ENCODE results near the gene RPAP3.

Gene RPAP3

DNA sequence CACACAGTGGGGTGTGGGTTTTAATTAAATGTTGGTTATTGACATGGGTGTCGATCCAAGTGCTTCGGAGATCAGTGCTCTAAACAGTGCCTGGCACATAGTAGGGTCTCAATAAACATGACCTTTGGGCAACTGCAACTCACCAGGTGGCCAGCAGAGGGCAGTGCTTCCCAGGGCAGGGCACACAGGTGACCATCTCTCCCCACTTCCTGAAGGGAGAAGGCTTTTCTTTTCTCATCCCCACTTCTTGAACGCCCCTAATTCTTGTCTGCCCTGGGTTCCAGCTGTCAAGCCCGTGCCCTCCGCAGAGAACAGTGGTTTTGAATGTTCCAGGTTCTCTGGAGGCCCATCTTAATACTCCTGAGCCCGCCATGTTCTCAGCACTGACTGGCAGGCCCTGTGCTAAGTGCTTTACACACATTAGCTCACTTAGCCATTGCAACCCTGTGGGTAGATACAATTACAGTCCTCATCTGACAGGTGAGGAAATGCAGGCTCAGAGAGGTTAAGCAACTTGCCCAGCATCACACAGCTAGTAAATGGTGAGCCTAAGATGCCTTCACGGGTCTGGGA lies 36.5 kb upstream of the RPAP3 start:
- Histone ChIP-seq H2AFZ (ENCODE audit: low read length, unreplicated experiment) (no peak overlapping the region), H3K4me1 (ENCODE audit: control insufficient read depth, insufficient read depth, low read length, unreplicated experiment) (peaks cover 15% of the 10 kb centered on the region)

DNA sequence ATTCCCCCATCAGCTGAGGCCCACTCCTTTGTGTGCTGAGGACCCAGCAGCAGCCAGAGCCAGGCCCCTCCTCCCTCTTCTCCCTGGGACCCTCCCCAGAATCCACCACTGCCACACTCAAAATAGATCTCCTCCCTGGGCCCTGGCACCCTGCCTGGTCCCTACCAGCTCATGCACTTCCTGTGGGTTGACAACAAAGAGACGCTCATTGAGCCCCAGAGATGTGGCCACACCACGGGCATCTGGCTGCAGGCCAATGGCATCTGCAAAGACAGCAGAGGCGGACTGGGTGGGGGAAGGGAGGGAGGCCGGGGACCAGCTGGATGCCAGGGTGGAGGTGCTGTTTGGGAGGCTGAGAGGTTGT lies 35.5 kb upstream of the RPAP3 start:
- Histone ChIP-seq H3K4me3 (ENCODE audit: low read depth, low read length) (no peak overlapping the region), H3K27me3 (ENCODE audit: insufficient read depth, low read length) (no peaks in the 10 kb centered on the region), H3K79me2 (ENCODE audit: control insufficient read depth, insufficient read depth, low read length, unreplicated experiment) (no peaks in the 10 kb centered on the region), H3K27ac (ENCODE audit: low read depth, low read length) (no peak overlapping the region), H2AFZ (ENCODE audit: low read length, unreplicated experiment) (no peak overlapping the region), H3K36me3 (ENCODE audit: insufficient read depth, low read length) (no peaks in the 10 kb centered on the region), H3K4me1 (ENCODE audit: control insufficient read depth, insufficient read depth, low read length, unreplicated experiment) (peaks cover 25% of the 10 kb centered on the region)

More for the DNA sequence above, 36.5 kb upstream of the RPAP3 start:
- Histone ChIP-seq H3K79me2 (ENCODE audit: control insufficient read depth, insufficient read depth, low read length, unreplicated experiment) (no peaks in the 10 kb centered on the region), H3K4me3 (ENCODE audit: low read depth, low read length) (no peak overlapping the region), H3K36me3 (ENCODE audit: insufficient read depth, low read length) (no peaks in the 10 kb centered on the region), H3K27ac (ENCODE audit: low read depth, low read length) (no peak overlapping the region), H3K27me3 (ENCODE audit: insufficient read depth, low read length) (no peaks in the 10 kb centered on the region)

DNA sequence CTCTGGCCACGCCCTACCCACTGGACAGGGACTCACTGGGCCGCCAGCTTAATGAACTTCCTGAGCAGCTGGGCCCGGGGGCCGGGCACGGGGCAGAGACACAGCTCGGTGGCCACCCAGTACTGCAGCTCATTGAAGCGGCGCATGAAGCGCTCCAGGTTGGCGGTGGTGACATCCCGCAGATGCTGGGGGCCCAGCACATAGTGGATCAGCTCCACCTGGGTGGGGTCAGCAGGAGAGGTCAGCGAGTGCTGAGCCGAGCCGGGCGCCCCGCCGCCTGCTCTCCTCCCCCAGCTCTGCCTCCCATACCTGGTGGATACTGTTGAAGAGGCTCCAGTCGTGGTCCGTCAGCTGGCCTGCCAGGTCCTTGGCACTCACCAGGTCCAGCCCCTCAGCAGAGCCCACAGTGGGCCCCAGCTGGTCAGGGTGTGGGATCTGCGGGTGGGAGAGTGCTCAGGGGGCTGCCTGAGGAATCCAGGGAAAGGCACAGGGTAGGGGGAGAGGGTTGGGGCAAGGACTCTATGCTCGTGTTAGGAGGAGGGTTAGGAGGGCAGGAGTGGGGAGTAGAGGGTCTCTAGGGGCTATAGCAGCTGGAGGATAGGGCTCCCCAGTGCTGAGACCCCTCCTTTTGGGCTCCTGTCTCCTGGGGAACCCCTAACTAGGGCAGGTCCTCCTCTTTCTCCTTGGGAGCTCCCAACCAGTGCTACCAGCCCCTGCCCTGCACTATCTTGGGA lies 34.9 kb upstream of the RPAP3 start:
- Histone ChIP-seq H3K27ac (ENCODE audit: low read depth, low read length) (no peak overlapping the region), H3K79me2 (ENCODE audit: control insufficient read depth, insufficient read depth, low read length, unreplicated experiment) (no peaks in the 10 kb centered on the region), H3K36me3 (ENCODE audit: insufficient read depth, low read length) (no peaks in the 10 kb centered on the region), H3K27me3 (ENCODE audit: insufficient read depth, low read length) (no peaks in the 10 kb centered on the region), H2AFZ (ENCODE audit: low read length, unreplicated experiment) (no peak overlapping the region), H3K4me3 (ENCODE audit: low read depth, low read length) (no peak overlapping the region), H3K4me1 (ENCODE audit: control insufficient read depth, insufficient read depth, low read length, unreplicated experiment) (peaks cover 31% of the 10 kb centered on the region)

DNA sequence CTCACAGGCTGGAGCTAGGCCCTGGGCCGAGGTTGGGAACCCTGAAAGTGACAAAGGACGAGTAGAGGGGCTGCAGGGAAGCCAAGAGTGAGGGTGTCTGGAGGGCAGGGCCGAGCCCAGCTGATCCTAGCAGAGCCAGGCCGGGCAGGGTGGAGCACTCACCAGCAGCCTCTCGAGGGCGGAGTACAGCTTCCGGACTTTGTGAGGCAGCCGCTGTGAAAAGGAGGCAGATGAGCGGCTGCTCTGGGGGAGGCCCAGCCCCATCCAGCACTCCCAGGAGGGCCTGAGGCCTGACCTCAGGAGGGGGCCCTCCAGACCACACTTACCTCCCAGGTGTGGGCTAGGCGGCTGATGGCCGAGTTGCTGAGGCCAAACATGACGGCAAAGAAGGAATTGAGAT lies 34.1 kb upstream of the RPAP3 start:
- no peak overlapping the region for H3K27ac ChIP-seq (ENCODE audit: low read depth, low read length)
- peaks cover 31% of the 10 kb centered on the region for H3K4me1 ChIP-seq (ENCODE audit: control insufficient read depth, insufficient read depth, low read length, unreplicated experiment)
- no peaks in the 10 kb centered on the region for H3K79me2 ChIP-seq (ENCODE audit: control insufficient read depth, insufficient read depth, low read length, unreplicated experiment)
- no peaks in the 10 kb centered on the region for H3K36me3 ChIP-seq (ENCODE audit: insufficient read depth, low read length)
- no peak overlapping the region for H3K4me3 ChIP-seq (ENCODE audit: low read depth, low read length)
- H3K27me3 ChIP-seq (ENCODE audit: insufficient read depth, low read length) = no peaks in the 10 kb centered on the region
- no peak overlapping the region for H2AFZ ChIP-seq (ENCODE audit: low read length, unreplicated experiment)

DNA sequence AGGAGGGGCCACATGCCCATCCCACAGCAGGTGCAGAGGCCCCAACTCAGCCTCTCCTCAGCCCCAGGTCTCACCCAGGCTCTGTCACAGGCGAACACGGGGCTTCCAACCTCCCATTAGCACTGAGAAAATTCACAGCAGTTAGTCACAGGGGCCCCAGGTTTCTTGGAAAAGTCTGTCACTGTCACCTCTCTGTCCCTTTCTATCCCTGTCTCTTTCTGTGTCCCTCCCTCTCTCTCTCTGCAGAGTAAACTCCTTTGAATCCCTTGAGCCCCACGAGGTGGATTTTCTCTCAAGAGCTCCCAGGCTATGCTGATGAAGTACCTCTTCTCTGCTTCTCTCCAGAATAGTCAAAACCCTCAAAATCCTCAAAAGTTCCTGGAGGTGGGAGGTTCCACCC lies 33.5 kb upstream of the RPAP3 start:
- no peak overlapping the region for H3K4me3 ChIP-seq (ENCODE audit: low read depth, low read length)
- H3K27ac ChIP-seq (ENCODE audit: low read depth, low read length) = no peak overlapping the region
- H3K27me3 ChIP-seq (ENCODE audit: insufficient read depth, low read length) = no peaks in the 10 kb centered on the region
- H3K36me3 ChIP-seq (ENCODE audit: insufficient read depth, low read length) = no peaks in the 10 kb centered on the region
- no peaks in the 10 kb centered on the region for H3K79me2 ChIP-seq (ENCODE audit: control insufficient read depth, insufficient read depth, low read length, unreplicated experiment)
- peaks cover 31% of the 10 kb centered on the region for H3K4me1 ChIP-seq (ENCODE audit: control insufficient read depth, insufficient read depth, low read length, unreplicated experiment)
- no peak overlapping the region for H2AFZ ChIP-seq (ENCODE audit: low read length, unreplicated experiment)

DNA sequence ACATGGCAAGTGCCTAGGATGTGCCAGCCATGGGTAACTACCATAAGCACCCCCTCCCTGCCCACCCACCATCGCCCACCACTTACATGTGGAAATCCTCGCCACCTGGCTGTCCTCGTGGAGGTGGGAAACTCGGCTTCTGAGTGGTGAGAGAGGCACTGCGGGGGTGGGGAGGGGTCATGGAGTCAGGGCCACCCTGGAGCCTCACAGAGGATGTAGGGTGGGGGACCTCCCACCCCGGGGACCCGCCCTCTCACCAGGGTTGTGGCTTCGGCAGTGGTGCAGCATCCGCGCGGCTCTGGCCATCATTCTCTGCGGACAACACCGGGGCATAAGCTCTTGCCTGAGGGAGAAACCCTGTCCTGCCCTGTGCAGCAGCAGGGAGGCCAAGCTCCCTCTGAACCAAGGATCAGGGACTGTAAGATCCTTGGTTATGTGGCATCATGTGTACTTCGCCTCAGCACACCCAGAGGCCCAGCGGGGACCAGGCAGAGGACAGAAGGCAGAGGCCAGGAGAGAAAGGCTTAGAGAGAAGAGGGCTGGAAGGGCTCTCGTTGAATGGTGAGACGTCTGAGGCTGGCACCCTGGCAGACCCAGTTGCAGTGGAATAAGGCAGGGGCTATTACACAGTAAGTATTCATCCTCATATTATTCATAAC lies 32.2 kb upstream of the RPAP3 start:
- Histone ChIP-seq H3K36me3 (ENCODE audit: insufficient read depth, low read length) (no peaks in the 10 kb centered on the region), H2AFZ (ENCODE audit: low read length, unreplicated experiment) (no peak overlapping the region), H3K4me1 (ENCODE audit: control insufficient read depth, insufficient read depth, low read length, unreplicated experiment) (peaks cover 31% of the 10 kb centered on the region), H3K27ac (ENCODE audit: low read depth, low read length) (no peak overlapping the region), H3K79me2 (ENCODE audit: control insufficient read depth, insufficient read depth, low read length, unreplicated experiment) (no peaks in the 10 kb centered on the region), H3K4me3 (ENCODE audit: low read depth, low read length) (no peak overlapping the region), H3K27me3 (ENCODE audit: insufficient read depth, low read length) (no peaks in the 10 kb centered on the region)

DNA sequence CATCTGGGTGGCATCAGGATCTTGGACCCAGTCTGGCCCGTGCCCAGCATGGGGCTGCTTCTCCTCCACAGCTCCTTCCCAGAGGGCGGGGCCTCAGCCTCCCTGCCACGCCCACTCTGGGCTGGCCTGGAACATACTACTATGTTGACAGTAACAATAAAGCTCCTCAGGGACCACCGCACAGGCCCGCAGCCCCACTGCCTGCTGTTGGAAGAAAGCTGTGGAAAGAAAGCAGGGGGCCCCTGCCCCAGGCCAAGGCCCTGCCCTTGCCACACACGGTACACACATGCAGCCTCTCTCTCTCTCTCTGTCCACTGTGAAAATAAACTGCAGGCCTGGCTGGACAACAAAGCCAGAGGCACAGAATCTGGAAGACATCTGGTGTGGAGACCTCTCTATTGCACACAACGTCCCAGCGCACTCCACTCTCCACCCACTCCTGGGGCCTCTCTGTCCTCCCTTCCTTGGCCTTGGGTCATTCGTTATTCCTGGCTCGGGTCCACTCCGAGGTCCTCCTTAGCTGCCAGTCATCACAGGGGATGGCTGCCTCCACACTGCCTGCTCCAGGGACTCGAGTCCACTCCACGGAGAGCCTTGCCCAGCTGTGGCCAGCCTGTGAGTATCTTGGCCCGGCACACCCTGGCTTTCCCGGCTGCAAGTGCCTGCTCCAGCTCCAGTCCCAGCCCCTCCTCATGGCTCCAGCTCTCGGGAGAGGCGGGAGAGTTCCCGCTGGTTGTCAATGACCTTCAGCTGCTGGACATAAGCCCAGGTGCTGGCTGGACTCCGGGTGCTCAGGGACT lies 31.2 kb upstream of the RPAP3 start:
- Histone ChIP-seq H3K79me2 (ENCODE audit: control insufficient read depth, insufficient read depth, low read length, unreplicated experiment) (no peaks in the 10 kb centered on the region), H2AFZ (ENCODE audit: low read length, unreplicated experiment) (no peak overlapping the region)

DNA sequence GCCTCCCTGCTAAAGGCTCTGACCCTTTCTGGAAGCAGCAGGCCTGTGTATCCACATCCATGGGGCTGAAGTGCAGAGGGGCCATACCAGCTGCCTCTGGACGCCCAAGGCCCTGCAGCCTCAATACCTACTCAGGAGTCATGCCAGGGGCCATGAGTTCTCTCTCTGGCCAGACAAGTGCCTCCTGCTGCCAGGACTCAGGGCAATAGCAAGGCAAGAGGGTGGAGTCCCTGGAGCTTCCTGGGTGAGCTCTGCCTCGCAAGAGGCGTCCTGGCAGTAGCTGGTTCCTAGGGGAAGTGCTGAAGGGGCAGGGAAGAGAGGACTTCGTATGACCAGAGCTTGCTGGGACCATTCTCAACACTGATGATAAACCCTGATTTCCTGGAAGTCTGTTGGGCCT lies 30.4 kb upstream of the RPAP3 start:
- no peak overlapping the region for H2AFZ ChIP-seq (ENCODE audit: low read length, unreplicated experiment)
- H3K27ac ChIP-seq (ENCODE audit: low read depth, low read length) = no peak overlapping the region
- no peaks in the 10 kb centered on the region for H3K27me3 ChIP-seq (ENCODE audit: insufficient read depth, low read length)
- H3K36me3 ChIP-seq (ENCODE audit: insufficient read depth, low read length) = no peaks in the 10 kb centered on the region
- H3K4me1 ChIP-seq (ENCODE audit: control insufficient read depth, insufficient read depth, low read length, unreplicated experiment) = peaks cover 25% of the 10 kb centered on the region
- H3K4me3 ChIP-seq (ENCODE audit: low read depth, low read length) = no peak overlapping the region
- no peaks in the 10 kb centered on the region for H3K79me2 ChIP-seq (ENCODE audit: control insufficient read depth, insufficient read depth, low read length, unreplicated experiment)

More for the DNA sequence above, 31.2 kb upstream of the RPAP3 start:
- Histone ChIP-seq H3K27me3 (ENCODE audit: insufficient read depth, low read length) (no peaks in the 10 kb centered on the region), H3K27ac (ENCODE audit: low read depth, low read length) (0 out of 2 replicates have a peak overlapping the region, but pooled peaks have one; percentile 28), H3K4me3 (ENCODE audit: low read depth, low read length) (peak overlapping the region; percentile 58), H3K36me3 (ENCODE audit: insufficient read depth, low read length) (no peaks in the 10 kb centered on the region), H3K4me1 (ENCODE audit: control insufficient read depth, insufficient read depth, low read length, unreplicated experiment) (peaks cover 31% of the 10 kb centered on the region)

DNA sequence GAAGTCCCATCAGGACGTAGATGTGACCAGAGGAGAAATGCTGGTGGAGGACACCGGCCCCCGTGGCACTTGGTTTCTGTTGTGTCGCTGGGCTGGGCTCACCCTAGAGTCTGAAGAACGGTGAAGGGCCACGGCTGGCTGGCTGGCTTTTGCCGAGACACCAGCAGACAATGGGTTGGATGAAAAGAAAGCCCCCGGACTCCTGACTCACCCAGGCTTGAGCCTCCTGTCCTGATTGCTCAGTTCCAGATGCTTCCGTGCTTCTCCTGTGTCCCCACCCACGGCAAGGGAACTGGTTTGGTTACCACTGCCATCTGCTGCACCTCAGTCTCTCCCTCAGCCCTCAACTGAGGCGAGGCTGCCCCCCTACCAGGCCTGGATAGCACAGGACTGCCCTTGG lies 29.8 kb upstream of the RPAP3 start:
- no peaks in the 10 kb centered on the region for H3K36me3 ChIP-seq (ENCODE audit: insufficient read depth, low read length)
- peaks cover 20% of the 10 kb centered on the region for H3K4me1 ChIP-seq (ENCODE audit: control insufficient read depth, insufficient read depth, low read length, unreplicated experiment)
- no peaks in the 10 kb centered on the region for H3K27me3 ChIP-seq (ENCODE audit: insufficient read depth, low read length)
- no peak overlapping the region for H2AFZ ChIP-seq (ENCODE audit: low read length, unreplicated experiment)
- no peak overlapping the region for H3K27ac ChIP-seq (ENCODE audit: low read depth, low read length)
- no peaks in the 10 kb centered on the region for H3K79me2 ChIP-seq (ENCODE audit: control insufficient read depth, insufficient read depth, low read length, unreplicated experiment)
- H3K4me3 ChIP-seq (ENCODE audit: low read depth, low read length) = no peak overlapping the region

DNA sequence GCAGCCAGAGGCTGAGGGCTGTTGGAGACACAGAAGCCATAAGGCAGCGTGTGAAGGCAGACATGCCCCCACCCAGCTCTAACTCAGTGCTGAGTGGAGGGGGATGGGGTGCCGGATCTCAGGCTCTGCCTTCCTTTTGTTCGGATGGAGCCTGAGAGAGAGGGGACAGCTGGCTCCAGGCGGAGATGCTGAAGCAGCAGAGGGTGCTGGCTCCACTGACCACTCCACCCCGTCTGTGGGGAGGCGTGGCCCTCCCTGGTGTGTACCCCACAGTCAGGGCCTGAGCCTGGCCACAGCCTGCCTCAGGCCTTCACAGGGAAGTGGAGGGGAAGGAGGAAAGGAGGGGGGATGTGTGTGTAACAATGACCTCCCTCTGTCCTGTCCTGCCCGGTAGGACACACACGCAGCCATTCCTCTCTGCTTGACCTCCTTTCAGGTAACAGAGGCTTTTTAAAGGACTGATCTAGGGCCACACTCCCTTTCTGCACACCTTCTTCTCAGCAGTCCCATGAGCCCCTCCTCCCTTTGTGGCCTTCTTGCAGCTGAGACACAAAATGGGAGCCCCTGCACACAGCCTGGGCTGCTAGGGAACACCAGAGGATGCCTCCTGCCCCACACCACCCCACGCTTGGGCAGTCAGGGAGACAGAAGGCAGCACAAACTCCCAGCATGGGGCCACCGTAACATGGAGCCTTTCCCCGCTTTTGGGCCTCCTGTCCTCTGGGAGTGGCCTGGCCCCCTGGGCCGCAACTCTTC lies 29.1 kb upstream of the RPAP3 start:
- no peak overlapping the region for H3K27ac ChIP-seq (ENCODE audit: low read depth, low read length)

More for the DNA sequence above, 29.1 kb upstream of the RPAP3 start:
- Histone ChIP-seq H3K79me2 (ENCODE audit: control insufficient read depth, insufficient read depth, low read length, unreplicated experiment) (no peaks in the 10 kb centered on the region), H2AFZ (ENCODE audit: low read length, unreplicated experiment) (no peak overlapping the region), H3K4me3 (ENCODE audit: low read depth, low read length) (no peak overlapping the region), H3K27me3 (ENCODE audit: insufficient read depth, low read length) (no peaks in the 10 kb centered on the region), H3K36me3 (ENCODE audit: insufficient read depth, low read length) (no peaks in the 10 kb centered on the region), H3K4me1 (ENCODE audit: control insufficient read depth, insufficient read depth, low read length, unreplicated experiment) (peaks cover 20% of the 10 kb centered on the region)

All from ACC112 (cell line).